Naive thymus-derived CD8-positive, alpha-beta T cell (primary cell): ENCODE results near the gene TRIM14. TPM values are rescaled to one million over a fixed set of nuclear protein-coding genes. Genes with fewer than 3 reads are reported as not detected.
"Not testable (repeated sequence)": the region's sequence is repeated elsewhere in the genome, so short reads cannot be mapped to it uniquely, and the experiment has no call there.

Experiments
- ATAC-seq, 2 donors: fragments of 150-1000 bp; cut with Tn5 transposase in 1 of 2; sonication (Bioruptor Pico), chemical (Tn5 transposase) in 1 of 2; 1 replicate in 1 of 2; 2 replicates in 1 of 2; pipeline ENCODE4 v1.10.0; 2021; ENCODE audit warnings: mild to moderate bottlenecking in 2 of 2, moderate library complexity in 2 of 2
- POLR2A ChIA-PET: fragments of 350-600 bp; sonication (Branson Sonifier 250); formaldehyde crosslinking; loops from one replicate; lab custom pipeline; 2021; ENCODE audit warnings: antibody characterized with exemption; lab: Charles Lee
- DNase-seq, 10 donors: peaks; one replicate each; pipeline versions ENCODE4 v3.0.0 to v3.0.0-alpha.2; 2020 to 2022
- H3K27ac Mint-ChIP-seq, 10 donors: one replicate each; pipeline ENCODE4 v1.8.0; 2020 to 2022; ENCODE audit warnings: mild to moderate bottlenecking in 10 of 10, mixed read lengths in 10 of 10, moderate library complexity in 4 of 10, inconsistent platforms in 1 of 10
- H3K27me3 Mint-ChIP-seq, 5 donors: one replicate each; pipeline ENCODE4 v1.8.0; 2021 to 2022; ENCODE audit warnings: mixed read lengths in 5 of 5
- H3K36me3 Mint-ChIP-seq, 3 donors: one replicate each; pipeline ENCODE4 v1.8.0; 2020 to 2022; ENCODE audit warnings: mixed read lengths in 3 of 3, mild to moderate bottlenecking in 2 of 3, inconsistent platforms in 1 of 3
- H3K4me1 Mint-ChIP-seq, 4 donors: one replicate each; pipeline ENCODE4 v1.8.0; 2021 to 2022; ENCODE audit warnings: mixed read lengths in 4 of 4
- H3K4me3 Mint-ChIP-seq, 10 donors: one replicate each; pipeline ENCODE4 v1.8.0; 2020 to 2022; ENCODE audit warnings: mild to moderate bottlenecking in 10 of 10, mixed read lengths in 10 of 10, moderate library complexity in 6 of 10, inconsistent platforms in 1 of 10
- H3K9me3 Mint-ChIP-seq, 9 donors: one replicate each; pipeline ENCODE4 v1.8.0; 2020 to 2022; ENCODE audit warnings: mixed read lengths in 9 of 9, mild to moderate bottlenecking in 3 of 9, inconsistent platforms in 1 of 9, moderate library complexity in 1 of 9
- polyA plus RNA-seq, 3 donors: library from polyadenylated mRNA; unstranded; fragments of 300-500 nt; fragmentation: Illumina TruSeq; gene quantifications; one replicate each; pipeline ENCODE4 v1.2.3, GENCODE V29; 2021
- total RNA-seq, 8 experiments: library from RNA in 2 of 8; stranded (reverse) in 2 of 8; gene quantifications; one replicate each; pipeline ENCODE4 v1.2.3 and lab custom pipeline; 2021 to 2026

TRIM14 gene
- total and polyA plus RNA-seq, 5 experiments from 2014 or later: 48.7 to 84.0 (median 76.9) TPM

GRCh38 chr9:98090674-98091073, 28.3 kb downstream of the TRIM14 start:
- H3K36me3 Mint-ChIP-seq: peaks cover 7 to 72% (median 32%) of the 10 kb centered on the region in 3 donors
- POLR2A ChIA-PET: interaction anchor here (0.6 kb wide), 2 partner anchors 172 to 1535 kb away, joined by 3 read pairs; no protein-coding TSS in a partner anchor
- not testable (repeated sequence) for ATAC-seq, DNase-seq, H3K4me3 Mint-ChIP-seq, H3K27me3 Mint-ChIP-seq, H3K9me3 Mint-ChIP-seq
- peak overlapping the region in 4 of 10 donors; percentile 32 to 84 (median 61) for H3K27ac Mint-ChIP-seq
- peaks cover 32 to 64% (median 46%) of the 10 kb centered on the region in 4 donors for H3K4me1 Mint-ChIP-seq

DNA sequence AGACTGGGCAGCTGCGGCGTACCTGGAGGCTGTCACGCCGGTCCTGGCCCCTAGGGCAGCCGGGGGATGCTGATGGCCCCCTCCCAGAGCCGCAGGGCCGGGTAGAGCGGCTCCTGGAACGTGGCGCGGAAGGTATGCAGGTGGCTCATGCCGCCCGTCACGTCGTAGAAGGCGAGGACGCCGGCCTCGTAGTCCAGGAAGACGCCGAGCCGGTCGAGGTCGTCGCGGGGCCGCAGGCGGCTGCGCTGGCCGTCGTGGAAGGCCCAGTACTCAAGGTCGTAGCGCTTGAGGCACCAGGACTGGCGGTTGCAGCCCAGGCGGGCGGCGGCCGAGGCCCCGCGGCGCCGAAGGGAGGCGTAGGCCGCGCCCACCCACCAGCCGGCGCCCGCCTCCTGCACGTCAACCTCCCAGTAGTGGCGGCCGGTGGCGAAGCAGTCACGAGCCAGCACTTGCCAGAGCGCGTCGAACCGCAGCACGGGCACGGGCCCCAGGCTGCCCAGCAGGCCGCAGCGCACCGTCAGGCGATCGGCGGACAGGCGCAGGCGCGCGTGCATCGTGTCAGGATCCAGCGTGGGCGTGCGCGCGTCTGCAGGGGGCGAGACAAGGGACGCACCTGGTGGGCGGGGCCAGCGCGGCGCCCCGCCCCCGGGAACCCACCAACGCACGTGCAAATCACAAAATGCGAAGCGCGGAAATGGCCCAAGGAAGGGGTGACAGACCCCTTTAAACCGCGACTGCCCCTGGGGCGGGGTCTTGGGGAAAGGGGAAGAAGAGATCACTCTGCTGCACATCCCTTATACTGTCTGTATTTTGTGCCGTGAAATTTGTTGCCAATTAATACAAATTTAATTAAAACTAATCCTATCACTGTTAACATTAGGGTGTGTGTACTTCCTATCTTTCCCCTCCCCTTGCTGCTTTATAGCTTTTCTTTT, 31.3 kb downstream of the TRIM14 start:
- Mint-ChIP-seq H3K36me3 (peaks cover 7 to 81% (median 15%) of the 10 kb centered on the region in 3 donors), H3K9me3 (no peaks in the 10 kb centered on the region), H3K4me1 (peaks cover 24 to 61% (median 35%) of the 10 kb centered on the region in 4 donors), H3K27me3 (no peaks in the 10 kb centered on the region), H3K27ac (peak overlapping the region in 5 of 10 donors; percentile 38 to 84 (median 73)), H3K4me3 (peak overlapping the region in 4 of 10 donors; percentile 22 to 57 (median 52))
- DNase-seq: peak in 3 of 10 donors; percentile 27 to 48 (median 38)
- POLR2A ChIA-PET: interaction anchor here (1.5 kb wide), 1 partner anchor 15 kb away, joined by 3 read pairs; no protein-coding TSS in a partner anchor
- ATAC-seq: peak in 1 of 2 donors; percentile 76

- H3K27ac Mint-ChIP-seq: peak overlapping the region; percentile 35 to 90 (median 78)
- DNase-seq (no peak), ATAC-seq (no peak)
- no peaks in the 10 kb centered on the region for H3K27me3 Mint-ChIP-seq
- H3K36me3 Mint-ChIP-seq: peaks cover 7 to 81% (median 17%) of the 10 kb centered on the region in 3 donors
- H3K9me3 Mint-ChIP-seq: no peaks in the 10 kb centered on the region
- H3K4me1 Mint-ChIP-seq: peaks cover 21 to 64% (median 42%) of the 10 kb centered on the region in 4 donors
- peak overlapping the region in 8 of 10 donors; percentile 26 to 73 (median 49) for H3K4me3 Mint-ChIP-seq
- POLR2A ChIA-PET: interaction anchor here (0.6 kb wide), 1 partner anchor 15 kb away, joined by 4 read pairs; no protein-coding TSS in a partner anchor
These were observed 32.6 kb downstream of the TRIM14 start for GRCh38 chr9:98086461-98086860.

DNA sequence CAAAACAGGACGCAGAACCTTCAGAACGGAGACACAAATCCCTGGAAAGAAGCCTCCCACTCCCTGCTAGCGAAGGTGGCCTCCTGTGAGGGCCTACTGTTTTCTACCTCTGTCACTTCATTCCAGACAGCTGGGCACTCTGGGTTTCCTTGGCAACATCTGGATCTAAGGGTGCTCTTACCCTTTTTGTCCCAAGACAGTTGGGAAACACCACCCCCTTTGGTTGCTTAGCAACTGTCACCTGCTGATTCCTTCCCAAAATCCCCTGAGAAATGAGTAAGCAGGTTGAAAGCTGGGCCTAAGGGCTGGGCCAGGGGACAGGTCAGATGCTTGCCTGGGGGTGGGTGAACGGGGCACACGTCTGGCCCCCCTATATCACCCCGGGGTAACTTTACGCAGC, 33.1 kb downstream of the TRIM14 start:
- Mint-ChIP-seq H3K4me3 (no peak overlapping the region), H3K36me3 (peaks cover 7 to 84% (median 17%) of the 10 kb centered on the region in 3 donors), H3K4me1 (peaks cover 23 to 69% (median 46%) of the 10 kb centered on the region in 4 donors), H3K27me3 (no peaks in the 10 kb centered on the region), H3K27ac (peak overlapping the region in 9 of 10 donors; percentile 66 to 90 (median 82)), H3K9me3 (no peaks in the 10 kb centered on the region)
- no peak for DNase-seq
- no peak for ATAC-seq
- POLR2A ChIA-PET: interaction anchor here (0.8 to 1.2 kb wide), 3 partner anchors 17 to 33 kb away, joined by 3 to 4 read pairs (median 3); partner anchors contain the start of gene TRIM14

- no peak for DNase-seq
- H3K27me3 Mint-ChIP-seq: no peaks in the 10 kb centered on the region
- H3K36me3 Mint-ChIP-seq: peaks cover 7 to 81% (median 15%) of the 10 kb centered on the region in 3 donors
- H3K4me3 Mint-ChIP-seq: no peak overlapping the region
- no peak for ATAC-seq
- no peaks in the 10 kb centered on the region for H3K9me3 Mint-ChIP-seq
- POLR2A ChIA-PET: interaction anchor here (0.6 to 1.2 kb wide), 4 partner anchors 18 to 175 kb away, joined by 3 to 4 read pairs (median 3); partner anchors contain the start of gene TRIM14
- peaks cover 21 to 66% (median 45%) of the 10 kb centered on the region in 4 donors for H3K4me1 Mint-ChIP-seq
- H3K27ac Mint-ChIP-seq: peak overlapping the region in 9 of 10 donors; percentile 55 to 82 (median 73)
These were observed 34.0 kb downstream of the TRIM14 start for GRCh38 chr9:98085058-98085457.

DNA sequence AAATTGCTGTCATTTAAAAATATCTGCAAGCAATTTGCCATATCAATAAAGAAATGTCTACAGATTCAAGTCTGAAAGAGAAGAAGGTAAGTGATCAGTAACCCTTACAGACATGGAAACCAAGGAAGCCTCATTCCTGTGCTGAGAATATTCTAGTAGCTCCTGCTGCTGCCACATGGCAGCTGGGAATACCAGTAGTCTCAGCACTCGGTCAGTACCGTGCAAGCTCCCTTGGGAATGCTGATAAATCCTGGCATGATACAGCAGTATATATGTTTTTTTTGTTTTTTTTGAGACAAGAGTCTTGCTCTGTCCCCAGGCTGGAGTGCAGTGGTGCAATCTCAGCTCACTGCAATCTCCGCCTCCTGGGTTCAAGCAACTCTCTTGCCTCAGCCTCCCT, 34.6 kb downstream of the TRIM14 start:
- H3K9me3 Mint-ChIP-seq: no peaks in the 10 kb centered on the region
- H3K4me1 Mint-ChIP-seq: peaks cover 18 to 59% (median 39%) of the 10 kb centered on the region in 4 donors
- H3K36me3 Mint-ChIP-seq: peaks cover 7 to 79% (median 13%) of the 10 kb centered on the region in 3 donors
- H3K4me3 Mint-ChIP-seq: no peak overlapping the region
- ATAC-seq (no peak), DNase-seq (no peak)
- H3K27ac Mint-ChIP-seq: peak overlapping the region in 6 of 10 donors; percentile 27 to 85 (median 66)
- no peaks in the 10 kb centered on the region for H3K27me3 Mint-ChIP-seq
- POLR2A ChIA-PET: interaction anchor here (1.2 kb wide), 1 partner anchor 9 kb away, joined by 3 read pairs; no protein-coding TSS in a partner anchor

GRCh38 chr9:98083566-98084183, 35.3 kb downstream of the TRIM14 start:
- peaks cover 20 to 60% (median 37%) of the 10 kb centered on the region in 4 donors for H3K4me1 Mint-ChIP-seq
- H3K4me3 Mint-ChIP-seq: no peak overlapping the region
- peaks cover 7 to 80% (median 13%) of the 10 kb centered on the region in 3 donors for H3K36me3 Mint-ChIP-seq

GRCh38 chr9:98083061-98083501, 35.9 kb downstream of the TRIM14 start:
- H3K27ac Mint-ChIP-seq: peak overlapping the region; percentile 48 to 85 (median 71)
- DNase-seq (no peak), ATAC-seq (no peak)
- no peak overlapping the region for H3K4me3 Mint-ChIP-seq
- peaks cover 7 to 79% (median 15%) of the 10 kb centered on the region in 3 donors for H3K36me3 Mint-ChIP-seq
- peaks cover 21 to 63% (median 37%) of the 10 kb centered on the region in 4 donors for H3K4me1 Mint-ChIP-seq
- POLR2A ChIA-PET: interaction anchor here (0.6 to 1.2 kb wide), 2 partner anchors 11 to 96 kb away, joined by 3 read pairs; no protein-coding TSS in a partner anchor
- H3K9me3 Mint-ChIP-seq: no peaks in the 10 kb centered on the region
- no peaks in the 10 kb centered on the region for H3K27me3 Mint-ChIP-seq

More at GRCh38 chr9:98083566-98084183, 35.3 kb downstream of the TRIM14 start:
- POLR2A ChIA-PET: interaction anchor here (1.2 kb wide), 1 partner anchor 10 kb away, joined by 3 read pairs; no protein-coding TSS in a partner anchor
- peak overlapping the region; percentile 26 to 85 (median 60) for H3K27ac Mint-ChIP-seq
- no peaks in the 10 kb centered on the region for H3K9me3 Mint-ChIP-seq
- no peaks in the 10 kb centered on the region for H3K27me3 Mint-ChIP-seq
- no peak for DNase-seq
- no peak for ATAC-seq

GRCh38 chr9:98081477-98082219, 37.4 kb downstream of the TRIM14 start:
- Mint-ChIP-seq H3K4me3 (no peak overlapping the region), H3K27ac (peak overlapping the region; percentile 35 to 93 (median 84)), H3K36me3 (peaks cover 3 to 79% (median 18%) of the 10 kb centered on the region in 3 donors), H3K4me1 (peaks cover 18 to 69% (median 39%) of the 10 kb centered on the region in 4 donors), H3K27me3 (no peaks in the 10 kb centered on the region), H3K9me3 (no peaks in the 10 kb centered on the region)
- POLR2A ChIA-PET: interaction anchor here (0.6 kb wide), 1 partner anchor 23 kb away, joined by 4 read pairs; no protein-coding TSS in a partner anchor
- ATAC-seq (peak; percentile 37 to 52), DNase-seq (no peak)

- peaks cover 14 to 69% (median 43%) of the 10 kb centered on the region in 4 donors for H3K4me1 Mint-ChIP-seq
- POLR2A ChIA-PET: interaction anchor here (0.8 to 1.1 kb wide), 4 partner anchors 12 to 176 kb away, joined by 3 read pairs; no protein-coding TSS in a partner anchor
These were observed 38.2 kb downstream of the TRIM14 start for GRCh38 chr9:98080780-98081179.

GRCh38 chr9:98080326-98080725, 38.7 kb downstream of the TRIM14 start:
- Mint-ChIP-seq H3K36me3 (peaks cover 0 to 68% (median 13%) of the 10 kb centered on the region in 3 donors), H3K4me3 (no peak overlapping the region), H3K27ac (peak overlapping the region in 6 of 10 donors; percentile 4 to 85 (median 38)), H3K27me3 (no peaks in the 10 kb centered on the region), H3K4me1 (peaks cover 14 to 69% (median 46%) of the 10 kb centered on the region in 4 donors), H3K9me3 (no peaks in the 10 kb centered on the region)
- no peak for ATAC-seq
- no peak for DNase-seq
- POLR2A ChIA-PET: interaction anchor here (0.8 to 1.1 kb wide), 5 partner anchors 12 to 176 kb away, joined by 3 read pairs; no protein-coding TSS in a partner anchor

More at GRCh38 chr9:98080780-98081179, 38.2 kb downstream of the TRIM14 start:
- ATAC-seq (no peak), DNase-seq (no peak)
- Mint-ChIP-seq H3K36me3 (peaks cover 0 to 72% (median 13%) of the 10 kb centered on the region in 3 donors), H3K27me3 (no peaks in the 10 kb centered on the region), H3K4me3 (peak overlapping the region in 1 of 10 donors; percentile 6), H3K9me3 (no peaks in the 10 kb centered on the region), H3K27ac (peak overlapping the region in 9 of 10 donors; percentile 28 to 93 (median 83))
